ENCODE measurements around the gene NEU1.

NEU1 gene

DNA sequence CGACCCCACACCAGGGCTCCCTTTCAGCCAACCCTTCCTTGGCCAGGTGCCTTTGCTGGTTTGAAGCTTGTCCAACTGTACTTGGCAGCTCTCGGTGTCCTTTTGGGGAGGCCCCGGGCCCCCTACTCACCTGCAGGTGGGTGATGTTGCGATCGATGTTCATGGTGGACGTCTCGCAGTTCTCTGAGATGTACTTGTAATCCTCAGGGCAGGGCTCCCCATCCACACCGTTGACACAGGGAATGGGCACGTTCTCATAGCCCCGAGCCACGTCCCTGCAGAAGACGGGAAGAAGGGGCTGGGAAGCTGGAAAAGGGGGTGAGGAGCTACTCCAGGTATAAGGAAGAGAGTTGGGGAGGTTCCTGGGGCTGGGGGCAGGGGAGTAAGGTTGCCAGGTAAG is 21.1 kb upstream of the NEU1 start:
- H3K36me3 Mint-ChIP-seq (ENCODE audit: low read depth): peaks cover 96% of the 10 kb centered on the region

DNA sequence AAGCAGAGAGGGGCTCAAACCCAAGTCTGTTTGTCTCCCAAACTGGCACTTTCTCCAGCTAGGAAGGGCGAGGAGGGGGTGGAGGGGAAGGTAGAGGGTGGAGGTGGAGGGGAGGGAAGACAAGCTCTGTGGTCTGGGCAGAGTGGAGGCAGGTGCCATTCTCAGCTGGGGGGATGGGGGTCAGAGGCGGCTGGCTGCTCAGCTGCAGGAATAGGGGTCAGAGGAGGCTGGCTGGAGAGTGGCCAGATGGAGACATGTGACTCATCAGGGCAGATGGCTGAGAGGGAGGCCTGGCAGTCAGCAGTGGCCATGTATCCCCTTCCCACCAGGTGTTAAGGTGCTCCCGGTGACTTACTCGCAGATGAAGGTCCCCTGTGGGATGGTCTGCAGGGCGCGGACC is 19.7 kb upstream of the NEU1 start:
- Mint-ChIP-seq H3K9me3 (no peaks in the 10 kb centered on the region), H3K4me3 (no peak overlapping the region), H3K36me3 (ENCODE audit: low read depth) (peaks cover 83% of the 10 kb centered on the region), H3K4me1 (ENCODE audit: low read depth) (no peaks in the 10 kb centered on the region), H3K27ac (no peak overlapping the region), H3K27me3 (no peaks in the 10 kb centered on the region)
- no peak for DNase-seq

More for the DNA sequence above, 21.1 kb upstream of the NEU1 start:
- Mint-ChIP-seq H3K9me3 (no peaks in the 10 kb centered on the region), H3K27ac (no peak overlapping the region), H3K4me1 (ENCODE audit: low read depth) (no peaks in the 10 kb centered on the region), H3K27me3 (no peaks in the 10 kb centered on the region), H3K4me3 (no peak overlapping the region)
- no peak for DNase-seq

DNA sequence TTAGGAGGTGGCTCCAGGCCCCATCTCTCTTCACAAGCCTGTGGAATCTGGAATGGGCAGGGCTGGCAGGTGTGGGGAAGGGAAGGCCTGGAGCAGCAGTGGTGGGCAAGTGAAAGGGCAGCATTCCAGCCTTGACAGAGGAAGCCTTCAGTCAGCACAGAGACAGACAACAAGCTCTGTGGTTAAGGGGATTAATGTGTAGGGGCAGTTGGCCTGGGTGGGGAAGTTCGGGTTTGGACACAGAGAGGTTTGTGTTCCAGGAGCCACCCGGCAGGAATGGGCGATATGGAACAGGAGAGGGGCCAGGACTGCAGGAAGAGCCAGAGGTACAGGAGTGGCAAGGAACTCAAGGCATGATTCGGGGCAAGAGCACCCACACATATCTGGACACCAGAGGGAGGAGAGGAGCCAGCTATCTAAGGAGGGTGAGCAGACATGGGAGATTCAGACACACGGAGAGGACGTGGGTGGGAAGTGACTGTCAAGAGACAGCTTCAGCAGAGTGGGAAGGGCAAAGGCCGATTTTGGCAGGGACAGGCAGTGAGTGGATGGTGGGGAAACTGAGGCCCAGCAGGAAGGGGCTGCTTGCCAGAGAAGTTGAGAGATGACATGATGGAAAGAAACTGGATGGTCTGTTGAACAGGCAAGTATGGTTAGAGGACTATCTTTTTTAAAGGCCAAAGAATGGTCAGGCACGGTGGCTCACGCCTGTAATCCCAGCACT is 18.7 kb upstream of the NEU1 start:
- Mint-ChIP-seq H3K9me3 (no peaks in the 10 kb centered on the region), H3K27me3 (no peaks in the 10 kb centered on the region), H3K4me1 (ENCODE audit: low read depth) (no peaks in the 10 kb centered on the region), H3K4me3 (no peak overlapping the region), H3K27ac (no peak overlapping the region), H3K36me3 (ENCODE audit: low read depth) (peaks cover 73% of the 10 kb centered on the region)
- DNase-seq: no peak

DNA sequence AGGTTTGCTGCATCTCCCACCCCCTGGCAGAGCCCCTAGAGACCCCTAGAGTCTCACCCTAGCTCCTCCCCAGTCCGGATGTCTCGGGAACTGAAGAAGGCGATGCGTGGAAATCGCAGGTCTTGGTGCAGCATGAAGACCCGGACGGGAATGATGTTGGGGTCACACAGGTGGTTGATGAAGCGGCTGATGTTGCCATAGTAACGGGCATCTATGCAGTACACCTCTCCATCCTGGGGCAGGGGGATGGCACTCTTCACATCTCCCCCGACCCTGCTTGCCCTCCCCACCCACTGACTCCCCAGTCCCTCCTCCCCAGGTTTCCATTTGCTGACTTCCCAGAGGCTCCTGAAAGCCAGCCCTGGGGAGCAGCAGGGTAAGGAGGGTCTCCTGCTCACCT is 18.0 kb upstream of the NEU1 start:
- no peak overlapping the region for H3K27ac Mint-ChIP-seq
- H3K27me3 Mint-ChIP-seq: no peaks in the 10 kb centered on the region
- H3K36me3 Mint-ChIP-seq (ENCODE audit: low read depth): peaks cover 66% of the 10 kb centered on the region
- no peaks in the 10 kb centered on the region for H3K9me3 Mint-ChIP-seq
- DNase-seq: no peak
- H3K4me3 Mint-ChIP-seq: no peak overlapping the region
- no peaks in the 10 kb centered on the region for H3K4me1 Mint-ChIP-seq (ENCODE audit: low read depth)

DNA sequence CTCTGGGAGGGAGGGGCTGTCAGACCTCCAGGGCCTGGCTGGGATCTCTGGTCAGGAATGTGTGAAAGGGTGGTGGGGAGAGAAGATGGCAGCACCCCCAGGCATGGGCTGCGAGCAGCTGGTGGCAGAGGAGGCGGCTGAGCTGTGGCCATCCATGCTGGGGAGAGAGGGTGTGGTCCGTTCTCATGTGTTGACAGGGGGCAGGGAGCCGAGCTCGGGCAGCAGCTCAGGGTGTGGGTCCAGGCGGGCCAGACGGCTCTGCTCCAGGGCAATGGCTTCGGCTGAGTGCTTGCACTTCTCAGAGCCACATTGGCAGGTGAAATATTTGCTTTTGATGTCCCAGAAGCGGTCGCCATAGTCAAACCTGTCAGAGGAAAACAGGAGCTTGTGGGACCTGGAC is 17.3 kb upstream of the NEU1 start:
- H3K36me3 Mint-ChIP-seq (ENCODE audit: low read depth): peaks cover 59% of the 10 kb centered on the region
- no peak for DNase-seq
- no peak overlapping the region for H3K4me3 Mint-ChIP-seq
- H3K9me3 Mint-ChIP-seq: no peaks in the 10 kb centered on the region
- H3K27ac Mint-ChIP-seq: no peak overlapping the region
- no peaks in the 10 kb centered on the region for H3K4me1 Mint-ChIP-seq (ENCODE audit: low read depth)
- no peaks in the 10 kb centered on the region for H3K27me3 Mint-ChIP-seq

DNA sequence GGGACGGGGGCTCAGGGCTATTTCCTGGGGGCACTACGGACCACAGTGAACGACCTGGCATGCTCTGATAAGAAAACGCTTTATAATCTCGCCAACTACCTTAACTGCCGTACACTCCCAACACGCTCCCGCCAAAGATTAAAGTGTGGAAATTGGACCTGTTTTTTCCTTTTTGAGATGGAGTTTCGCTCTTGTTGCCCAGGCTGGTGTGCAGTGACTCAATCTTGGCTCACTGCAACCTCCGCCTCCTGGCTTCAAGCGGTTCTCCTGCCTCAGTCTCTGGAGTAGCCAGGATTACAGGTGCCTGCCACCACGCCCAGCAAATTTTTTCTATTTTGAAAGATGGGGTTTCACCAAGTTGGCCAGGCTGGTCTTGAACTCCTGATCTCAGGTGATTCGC is 16.5 kb upstream of the NEU1 start:
- H3K27ac Mint-ChIP-seq: no peak overlapping the region
- no peak overlapping the region for H3K4me3 Mint-ChIP-seq
- H3K9me3 Mint-ChIP-seq: no peaks in the 10 kb centered on the region
- H3K4me1 Mint-ChIP-seq (ENCODE audit: low read depth): no peaks in the 10 kb centered on the region
- peaks cover 51% of the 10 kb centered on the region for H3K36me3 Mint-ChIP-seq (ENCODE audit: low read depth)
- no peaks in the 10 kb centered on the region for H3K27me3 Mint-ChIP-seq
- no peak for DNase-seq

DNA sequence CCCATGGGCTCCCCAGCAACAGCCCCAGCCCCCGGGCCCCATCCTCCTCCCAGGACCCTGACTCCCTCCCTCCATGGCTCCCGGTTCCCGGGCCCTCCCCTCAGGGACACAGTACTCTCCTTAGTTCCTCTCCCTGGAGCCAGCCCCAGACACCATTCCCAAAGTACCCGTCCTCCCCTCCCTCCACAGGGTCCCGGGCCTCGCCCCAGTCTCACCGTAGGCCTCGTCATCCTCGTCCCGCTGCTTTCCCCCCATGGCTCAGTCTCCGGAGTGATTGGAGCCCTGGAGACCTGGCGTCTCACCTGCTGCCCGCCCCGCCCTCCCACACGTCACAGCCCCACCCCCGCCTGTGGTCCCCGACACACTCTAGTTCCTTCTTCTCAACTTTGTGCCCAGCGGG is 16.1 kb upstream of the NEU1 start, which contains the start of gene SLC44A4:
TSS of gene SLC44A4 (minus strand) at position 272 of the 400 bp plus-strand sequence. CDS start at position 255, 17 bp downstream.
- H3K9me3 Mint-ChIP-seq: no peaks in the 10 kb centered on the region
- H3K4me3 Mint-ChIP-seq: no peak within 1 kb of the TSS
- H3K36me3 Mint-ChIP-seq (ENCODE audit: low read depth): peaks cover 47% of the 10 kb centered on the region
- H3K27me3 Mint-ChIP-seq: no peaks in the 10 kb centered on the region
- DNase-seq: no peak
- H3K27ac Mint-ChIP-seq: no peak within 1 kb of the TSS
- H3K4me1 Mint-ChIP-seq (ENCODE audit: low read depth): no peaks in the 10 kb centered on the region

DNA sequence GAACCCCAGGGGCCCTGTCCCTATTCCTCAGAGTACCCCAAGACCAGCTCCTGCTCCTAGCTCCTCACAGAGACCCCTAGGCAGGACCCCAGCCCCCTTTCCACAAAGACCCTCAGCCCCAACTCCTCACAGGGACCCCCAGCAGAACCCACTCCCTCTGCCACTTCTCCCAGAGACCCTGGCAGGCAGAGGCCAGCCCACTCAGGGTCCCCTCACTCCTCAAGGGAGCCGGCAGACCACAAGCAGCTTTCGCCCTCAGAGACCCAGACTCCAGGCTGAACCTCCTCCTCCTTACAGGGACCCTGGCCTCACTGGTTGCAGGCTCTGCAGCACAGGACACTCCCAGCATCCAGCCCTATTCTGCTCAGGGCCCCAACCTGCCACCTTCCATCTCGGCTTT is 15.6 kb upstream of the NEU1 start:
- H3K36me3 Mint-ChIP-seq (ENCODE audit: low read depth): peaks cover 42% of the 10 kb centered on the region
- no peaks in the 10 kb centered on the region for H3K27me3 Mint-ChIP-seq
- H3K9me3 Mint-ChIP-seq: no peaks in the 10 kb centered on the region
- H3K4me1 Mint-ChIP-seq (ENCODE audit: low read depth): no peaks in the 10 kb centered on the region
- H3K27ac Mint-ChIP-seq: no peak overlapping the region
- H3K4me3 Mint-ChIP-seq: no peak overlapping the region
- DNase-seq: no peak

DNA sequence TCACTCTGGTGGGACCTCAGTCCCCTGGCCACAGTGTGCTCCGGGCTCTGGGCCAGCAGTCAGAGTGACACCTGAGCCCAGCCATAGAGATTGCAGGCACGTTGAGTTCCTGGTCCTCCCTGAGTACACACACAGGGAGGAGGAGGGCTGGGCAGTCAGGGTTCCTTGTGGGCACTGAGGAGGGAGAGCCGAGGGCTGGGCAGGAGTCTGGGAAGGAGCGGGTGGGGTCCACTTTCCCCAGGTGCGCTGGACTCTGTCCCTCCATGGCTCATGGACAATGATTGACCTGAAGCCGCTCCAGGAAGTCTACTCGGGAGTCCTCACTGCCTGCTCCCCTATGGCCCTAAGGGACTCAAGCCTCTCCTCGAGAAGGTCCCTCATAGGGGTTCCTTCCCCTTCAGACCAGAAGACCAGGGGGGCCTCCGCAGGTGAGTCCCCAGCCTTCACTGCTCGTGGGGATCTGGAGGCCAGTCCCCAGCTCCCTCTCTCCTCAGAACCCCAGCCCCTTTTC is 15.1 kb upstream of the NEU1 start:
- H3K4me1 Mint-ChIP-seq (ENCODE audit: low read depth): no peaks in the 10 kb centered on the region
- no peak overlapping the region for H3K4me3 Mint-ChIP-seq
- no peaks in the 10 kb centered on the region for H3K27me3 Mint-ChIP-seq
- peaks cover 37% of the 10 kb centered on the region for H3K36me3 Mint-ChIP-seq (ENCODE audit: low read depth)
- H3K27ac Mint-ChIP-seq: no peak overlapping the region
- DNase-seq: no peak
- H3K9me3 Mint-ChIP-seq: no peaks in the 10 kb centered on the region

DNA sequence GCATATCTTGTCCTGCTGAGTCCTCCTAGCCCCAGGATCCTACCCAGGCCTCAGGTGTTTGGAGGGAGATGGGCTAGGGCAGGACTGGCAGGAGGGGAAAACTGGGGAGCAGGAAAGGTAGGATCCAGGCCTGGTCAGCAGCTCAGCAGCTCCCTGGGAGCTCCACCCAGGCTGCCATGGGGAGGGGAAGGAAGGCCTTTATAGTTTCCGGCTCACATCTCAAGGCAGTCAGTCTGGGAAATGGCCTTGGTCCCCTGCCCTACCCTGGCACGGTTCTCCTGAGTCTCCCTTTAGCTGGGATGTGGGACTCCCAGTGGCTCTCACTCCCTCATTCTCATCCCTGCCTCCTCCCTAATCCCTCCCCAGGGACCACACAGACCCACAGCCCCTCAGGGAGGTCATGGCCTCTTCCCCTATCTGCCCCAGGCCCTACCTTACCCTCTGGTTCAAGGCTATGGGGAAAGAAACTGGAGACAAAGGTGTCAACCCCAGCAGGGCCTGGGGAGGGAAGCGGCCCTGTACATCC is 14.6 kb upstream of the NEU1 start:
- H3K4me3 Mint-ChIP-seq: no peak overlapping the region
- no peaks in the 10 kb centered on the region for H3K9me3 Mint-ChIP-seq
- no peak overlapping the region for H3K27ac Mint-ChIP-seq
- no peaks in the 10 kb centered on the region for H3K27me3 Mint-ChIP-seq
- peaks cover 32% of the 10 kb centered on the region for H3K36me3 Mint-ChIP-seq (ENCODE audit: low read depth)
- DNase-seq: no peak
- H3K4me1 Mint-ChIP-seq (ENCODE audit: low read depth): no peaks in the 10 kb centered on the region

DNA sequence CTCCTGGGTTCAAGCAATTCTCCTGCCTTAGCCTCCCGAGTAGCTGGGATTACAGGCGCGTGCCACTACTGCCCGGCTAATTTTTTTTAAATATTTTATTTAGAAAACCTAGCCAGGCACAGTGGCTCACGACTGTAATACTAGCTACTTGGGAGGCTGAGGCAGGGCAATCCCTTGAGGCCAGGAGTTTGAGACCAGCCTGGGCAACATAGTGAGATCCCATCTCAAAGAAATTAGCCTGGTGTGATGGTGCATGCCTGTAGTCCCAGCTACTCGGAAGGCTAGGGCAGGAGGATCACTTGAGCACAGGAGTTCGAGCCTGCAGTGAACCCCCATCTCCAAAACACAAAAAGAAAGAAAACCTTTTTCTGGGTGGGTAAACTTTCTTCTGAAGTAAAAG is 13.7 kb upstream of the NEU1 start:
- no peak for DNase-seq
- no peaks in the 10 kb centered on the region for H3K4me1 Mint-ChIP-seq (ENCODE audit: low read depth)
- H3K9me3 Mint-ChIP-seq: no peaks in the 10 kb centered on the region
- no peaks in the 10 kb centered on the region for H3K27me3 Mint-ChIP-seq
- H3K27ac Mint-ChIP-seq: no peak overlapping the region
- H3K36me3 Mint-ChIP-seq (ENCODE audit: low read depth): peaks cover 24% of the 10 kb centered on the region
- no peak overlapping the region for H3K4me3 Mint-ChIP-seq

DNA sequence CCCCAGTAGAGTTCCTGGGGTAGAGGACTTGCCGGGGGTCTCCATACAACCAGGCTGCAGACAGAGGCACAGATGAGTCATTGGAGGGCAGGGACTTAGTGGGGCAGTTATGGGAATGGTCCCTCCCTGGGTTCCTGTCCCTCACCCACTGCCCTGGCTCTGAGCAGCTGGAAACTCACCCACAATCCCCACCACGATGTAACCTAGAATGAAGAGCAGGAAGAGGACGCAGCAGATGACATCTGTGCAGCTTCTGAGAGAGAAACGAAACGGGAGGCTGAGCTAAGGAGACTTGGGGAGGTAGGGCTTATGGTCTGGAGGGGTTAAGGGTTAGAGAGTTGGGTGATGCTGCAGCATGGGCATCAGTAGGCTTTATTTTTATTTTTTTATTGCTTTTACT is 13.3 kb upstream of the NEU1 start:
- H3K27me3 Mint-ChIP-seq: no peaks in the 10 kb centered on the region
- peaks cover 19% of the 10 kb centered on the region for H3K36me3 Mint-ChIP-seq (ENCODE audit: low read depth)
- H3K4me3 Mint-ChIP-seq: no peak overlapping the region
- no peak overlapping the region for H3K27ac Mint-ChIP-seq
- peaks cover 2% of the 10 kb centered on the region for H3K4me1 Mint-ChIP-seq (ENCODE audit: low read depth)
- DNase-seq: no peak
- no peaks in the 10 kb centered on the region for H3K9me3 Mint-ChIP-seq

DNA sequence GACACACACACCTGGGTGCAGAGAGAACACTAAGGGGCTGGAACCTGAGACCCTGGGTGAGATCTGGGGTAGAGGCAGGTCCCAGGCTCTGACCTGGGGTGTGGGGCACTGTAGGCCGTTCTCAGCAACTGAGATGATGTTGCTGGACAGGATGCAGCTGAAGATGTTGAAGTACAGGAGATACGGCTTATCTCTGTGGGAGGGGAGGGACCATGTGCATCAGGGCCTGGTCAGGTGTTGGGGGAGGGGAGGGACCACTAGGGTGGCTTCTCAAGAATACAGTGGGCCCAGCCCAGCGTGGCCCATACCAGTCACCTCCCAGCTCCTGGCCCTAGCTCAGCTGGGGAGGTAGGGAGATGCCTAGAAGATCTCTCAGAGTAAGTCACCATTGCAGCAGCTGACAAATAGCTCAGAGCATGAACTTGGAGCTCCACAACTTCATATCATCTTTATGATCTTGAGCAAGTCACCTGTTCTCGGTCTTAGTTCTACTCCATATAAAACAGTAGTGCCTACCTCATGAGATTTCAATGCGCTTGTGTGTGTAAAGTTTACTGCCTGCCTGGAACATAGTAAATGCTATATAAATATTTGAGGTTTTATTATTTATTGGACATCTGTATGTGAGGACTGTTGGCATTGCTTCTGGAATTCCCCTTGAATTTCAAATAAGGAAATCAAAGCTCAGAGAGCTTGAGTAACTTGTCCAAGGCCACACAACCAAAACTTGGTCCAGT is 12.4 kb upstream of the NEU1 start:
- Mint-ChIP-seq H3K9me3 (no peaks in the 10 kb centered on the region), H3K27me3 (no peaks in the 10 kb centered on the region), H3K36me3 (ENCODE audit: low read depth) (peaks cover 10% of the 10 kb centered on the region), H3K27ac (peak overlapping the region; percentile 40), H3K4me1 (ENCODE audit: low read depth) (peaks cover 2% of the 10 kb centered on the region), H3K4me3 (no peak overlapping the region)
- no peak for DNase-seq

DNA sequence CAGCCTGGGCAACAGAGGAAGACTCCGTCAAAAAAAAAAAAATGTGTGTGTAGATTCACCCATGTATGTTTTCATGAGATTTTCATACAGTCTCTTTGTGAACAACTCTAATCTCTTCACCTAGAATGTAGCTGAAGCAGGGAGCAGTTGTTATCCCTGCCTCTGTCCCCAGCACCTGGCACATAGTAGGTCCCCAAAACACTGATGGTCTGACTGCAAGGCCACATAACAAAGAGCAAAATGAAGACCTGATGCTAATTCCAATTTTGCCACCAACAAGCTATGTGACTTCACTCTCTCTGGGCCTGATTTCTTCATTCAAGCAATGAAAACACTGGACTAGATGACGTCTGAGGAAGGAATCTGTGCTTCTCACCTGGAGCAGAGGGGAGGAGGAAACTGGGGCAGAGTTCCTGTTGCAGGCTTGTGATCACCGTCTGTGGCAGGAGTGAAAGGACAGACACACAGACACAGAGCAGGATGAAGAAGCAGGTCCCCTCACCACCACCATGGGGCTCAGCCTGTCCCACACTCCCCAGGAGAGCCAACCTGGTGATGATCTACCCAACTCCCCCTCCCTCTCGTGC is 11.6 kb upstream of the NEU1 start:
- Mint-ChIP-seq H3K9me3 (no peaks in the 10 kb centered on the region), H3K27me3 (no peaks in the 10 kb centered on the region), H3K36me3 (ENCODE audit: low read depth) (peaks cover 3% of the 10 kb centered on the region), H3K4me1 (ENCODE audit: low read depth) (peaks cover 2% of the 10 kb centered on the region), H3K4me3 (no peak overlapping the region), H3K27ac (no peak overlapping the region)
- no peak for DNase-seq
